ENCODE data around the gene ARMC9.

DNA sequence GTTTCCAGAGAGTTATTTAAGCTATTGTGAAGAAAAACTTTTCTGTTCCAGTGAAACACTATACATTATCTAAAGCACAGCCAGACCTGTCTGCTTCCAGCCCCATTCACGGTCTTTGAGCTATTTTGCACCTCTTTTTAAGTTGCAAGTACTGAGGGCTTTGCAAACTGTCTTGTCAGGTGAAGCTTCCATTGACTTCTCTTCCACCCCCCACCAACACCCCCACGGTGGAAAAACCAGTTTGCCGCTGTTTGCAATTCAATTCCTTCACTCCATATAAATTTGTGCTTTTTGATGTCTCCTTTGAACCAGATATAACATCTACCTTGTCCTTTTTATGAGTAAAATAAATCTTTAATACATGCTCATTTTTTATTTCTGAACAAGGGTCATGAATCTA is 212.8 kb downstream of the ARMC9 start:
- no peak for TF ChIP-seq EP300 (IDR thresholded peaks at IDR 0.05)
- TF ChIP-seq CTCF (IDR thresholded peaks at IDR 0.05): no peak
- no peak for TF ChIP-seq POLR2AphosphoS5 (IDR thresholded peaks at IDR 0.05)

Data from upper lobe of left lung (tissue), 4 donors.